ENCODE data around the gene ITGA5. TPM values are rescaled to one million over a fixed set of nuclear protein-coding genes. Genes with fewer than 3 reads are reported as not detected.

Gene ITGA5
- total RNA-seq, 1 donor from 2014 or later, result 32.2 TPM

DNA sequence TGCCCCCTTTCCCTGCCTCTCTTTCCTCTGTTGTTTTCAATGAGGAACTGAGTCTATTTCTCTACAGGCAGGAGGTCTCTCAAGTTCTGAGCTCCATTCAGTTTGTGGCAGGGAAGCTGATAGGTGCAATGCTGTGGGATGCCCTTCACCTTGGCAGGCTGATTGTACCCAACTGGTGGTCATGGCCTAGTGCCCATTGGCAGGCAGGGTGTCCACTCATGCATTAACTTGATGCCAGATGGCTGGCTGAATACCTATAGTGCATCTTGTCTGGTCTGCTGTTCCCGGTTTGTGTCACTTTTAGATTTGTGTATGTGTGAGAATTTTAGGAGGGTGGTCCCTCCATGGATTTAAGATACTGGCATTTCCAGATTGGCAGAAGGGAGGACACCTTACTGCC, 20.0 kb upstream of the ITGA5 start:
- H3K27ac Mint-ChIP-seq, result no peak overlapping the region
- peaks cover 3% of the 10 kb centered on the region for H3K4me1 Mint-ChIP-seq (ENCODE audit: low read depth)
- no peak for TF ChIP-seq CTCF (IDR thresholded peaks at IDR 0.05; ENCODE audit: unreplicated experiment)
- H3K36me3 Mint-ChIP-seq (ENCODE audit: insufficient read depth), result no peaks in the 10 kb centered on the region
- no peak for DNase-seq (ENCODE audit: low spot score, unreplicated experiment)
- H3K9me3 Mint-ChIP-seq (ENCODE audit: low read depth), result no peaks in the 10 kb centered on the region
- H3K4me3 Mint-ChIP-seq (ENCODE audit: low read depth), result no peak overlapping the region
- H3K27me3 Mint-ChIP-seq, result peaks cover 7% of the 10 kb centered on the region

GRCh38 chr12:54438517-54438916, 19.5 kb upstream of the ITGA5 start:
- H3K27ac Mint-ChIP-seq, result no peak overlapping the region
- DNase-seq (ENCODE audit: low spot score, unreplicated experiment), result no peak
- H3K27me3 Mint-ChIP-seq, result peaks cover 7% of the 10 kb centered on the region
- H3K4me1 Mint-ChIP-seq (ENCODE audit: low read depth), result peaks cover 3% of the 10 kb centered on the region
- no peak for TF ChIP-seq CTCF (IDR thresholded peaks at IDR 0.05; ENCODE audit: unreplicated experiment)
- H3K9me3 Mint-ChIP-seq (ENCODE audit: low read depth), result no peaks in the 10 kb centered on the region
- H3K36me3 Mint-ChIP-seq (ENCODE audit: insufficient read depth), result no peaks in the 10 kb centered on the region
- H3K4me3 Mint-ChIP-seq (ENCODE audit: low read depth), result no peak overlapping the region

GRCh38 chr12:54437697-54438096, 18.6 kb upstream of the ITGA5 start:
- H3K9me3 Mint-ChIP-seq (ENCODE audit: low read depth), result no peaks in the 10 kb centered on the region
- no peak overlapping the region for H3K4me3 Mint-ChIP-seq (ENCODE audit: low read depth)
- H3K4me1 Mint-ChIP-seq (ENCODE audit: low read depth), result peaks cover 3% of the 10 kb centered on the region
- no peak for DNase-seq (ENCODE audit: low spot score, unreplicated experiment)
- TF ChIP-seq CTCF (IDR thresholded peaks at IDR 0.05; ENCODE audit: unreplicated experiment), result no peak
- no peaks in the 10 kb centered on the region for H3K36me3 Mint-ChIP-seq (ENCODE audit: insufficient read depth)
- H3K27ac Mint-ChIP-seq, result no peak overlapping the region
- peaks cover 11% of the 10 kb centered on the region for H3K27me3 Mint-ChIP-seq

DNA sequence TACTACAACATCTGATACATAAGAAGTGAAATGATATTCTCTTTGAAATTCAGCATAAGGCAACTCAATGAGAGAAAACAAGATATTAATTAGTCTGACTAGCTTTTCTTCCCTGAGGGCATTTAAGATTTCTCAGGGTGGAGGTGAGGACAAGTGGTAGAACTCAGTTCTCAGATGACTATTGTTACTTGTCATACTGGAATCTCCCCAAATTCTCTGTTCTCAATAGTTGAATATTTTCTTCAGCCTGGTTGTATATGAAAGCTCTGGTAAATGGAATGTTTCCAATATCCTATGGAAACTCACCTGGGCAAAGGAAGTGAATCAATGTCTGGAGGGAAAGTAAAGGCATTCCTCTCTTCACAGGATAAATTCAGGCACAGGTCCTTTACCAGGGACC, 18.2 kb upstream of the ITGA5 start:
- DNase-seq (ENCODE audit: low spot score, unreplicated experiment), result no peak
- no peak for TF ChIP-seq CTCF (IDR thresholded peaks at IDR 0.05; ENCODE audit: unreplicated experiment)
- Mint-ChIP-seq H3K27me3 (peaks cover 11% of the 10 kb centered on the region), H3K27ac (no peak overlapping the region), H3K9me3 (ENCODE audit: low read depth) (no peaks in the 10 kb centered on the region), H3K4me1 (ENCODE audit: low read depth) (peaks cover 3% of the 10 kb centered on the region), H3K36me3 (ENCODE audit: insufficient read depth) (no peaks in the 10 kb centered on the region), H3K4me3 (ENCODE audit: low read depth) (no peak overlapping the region)

GRCh38 chr12:54432815-54433164, 13.7 kb upstream of the ITGA5 start:
- Mint-ChIP-seq H3K27me3 (peaks cover 21% of the 10 kb centered on the region), H3K4me1 (ENCODE audit: low read depth) (peaks cover 20% of the 10 kb centered on the region), H3K9me3 (ENCODE audit: low read depth) (no peaks in the 10 kb centered on the region), H3K36me3 (ENCODE audit: insufficient read depth) (no peaks in the 10 kb centered on the region), H3K4me3 (ENCODE audit: low read depth) (no peak overlapping the region), H3K27ac (no peak overlapping the region)
- no peak for TF ChIP-seq CTCF (IDR thresholded peaks at IDR 0.05; ENCODE audit: unreplicated experiment)
- no peak for DNase-seq (ENCODE audit: low spot score, unreplicated experiment)

All from progenitor cell of endocrine pancreas (in vitro differentiated cells).